ENCODE results near the gene TSLP. TPM values are rescaled to one million over a fixed set of nuclear protein-coding genes. Genes with fewer than 3 reads are reported as not detected.
A peak's percentile ranks its signal among the peaks of the same experiment; 100 is the strongest.

The TSLP gene
- total RNA-seq, 1 donor from 2014 or later = not detected

GRCh38 chr5:111069839-111070238, 1.7 kb upstream of the TSLP start:
- H3K4me3 Mint-ChIP-seq (ENCODE audit: unreplicated experiment) = peak overlapping the region; percentile 71
- no peaks in the 10 kb centered on the region for H3K9me3 Mint-ChIP-seq (ENCODE audit: unreplicated experiment)

GRCh38 chr5:111070272-111071134, 1.0 kb upstream of the TSLP start:
- Mint-ChIP-seq H3K27me3 (ENCODE audit: unreplicated experiment) (peaks cover 95% of the 10 kb centered on the region), H3K4me3 (ENCODE audit: unreplicated experiment) (peak overlapping the region; percentile 71), H3K27ac (ENCODE audit: unreplicated experiment) (no peak overlapping the region), H3K4me1 (ENCODE audit: unreplicated experiment) (peaks cover 25% of the 10 kb centered on the region), H3K9me3 (ENCODE audit: unreplicated experiment) (no peaks in the 10 kb centered on the region), H3K36me3 (ENCODE audit: unreplicated experiment) (no peaks in the 10 kb centered on the region)
- no peak for TF ChIP-seq CTCF (IDR thresholded peaks at IDR 0.05)
- no peak for DNase-seq (ENCODE audit: extremely low spot score, unreplicated experiment)

More at GRCh38 chr5:111069839-111070238, 1.7 kb upstream of the TSLP start:
- DNase-seq (ENCODE audit: extremely low spot score, unreplicated experiment) = no peak
- Mint-ChIP-seq H3K36me3 (ENCODE audit: unreplicated experiment) (no peaks in the 10 kb centered on the region), H3K27ac (ENCODE audit: unreplicated experiment) (no peak overlapping the region), H3K4me1 (ENCODE audit: unreplicated experiment) (peaks cover 25% of the 10 kb centered on the region), H3K27me3 (ENCODE audit: unreplicated experiment) (peaks cover 93% of the 10 kb centered on the region)
- TF ChIP-seq CTCF (IDR thresholded peaks at IDR 0.05) = no peak

GRCh38 chr5:111072949-111073682, 1.6 kb downstream of the TSLP start:
- peaks cover 88% of the 10 kb centered on the region for H3K27me3 Mint-ChIP-seq (ENCODE audit: unreplicated experiment)
- DNase-seq (ENCODE audit: extremely low spot score, unreplicated experiment) = no peak
- H3K9me3 Mint-ChIP-seq (ENCODE audit: unreplicated experiment) = no peaks in the 10 kb centered on the region
- H3K36me3 Mint-ChIP-seq (ENCODE audit: unreplicated experiment) = no peaks in the 10 kb centered on the region
- peak overlapping the region; percentile 74 for H3K4me3 Mint-ChIP-seq (ENCODE audit: unreplicated experiment)
- no peak overlapping the region for H3K27ac Mint-ChIP-seq (ENCODE audit: unreplicated experiment)
- peaks cover 25% of the 10 kb centered on the region for H3K4me1 Mint-ChIP-seq (ENCODE audit: unreplicated experiment)
- no peak for TF ChIP-seq CTCF (IDR thresholded peaks at IDR 0.05)

GRCh38 chr5:111074244-111074643, 2.7 kb downstream of the TSLP start:
- H3K27me3 Mint-ChIP-seq (ENCODE audit: unreplicated experiment) = peaks cover 83% of the 10 kb centered on the region
- H3K9me3 Mint-ChIP-seq (ENCODE audit: unreplicated experiment) = no peaks in the 10 kb centered on the region
- H3K4me3 Mint-ChIP-seq (ENCODE audit: unreplicated experiment) = peak overlapping the region; percentile 3
- no peak overlapping the region for H3K27ac Mint-ChIP-seq (ENCODE audit: unreplicated experiment)
- TF ChIP-seq CTCF (IDR thresholded peaks at IDR 0.05) = no peak
- DNase-seq (ENCODE audit: extremely low spot score, unreplicated experiment) = no peak
- no peaks in the 10 kb centered on the region for H3K36me3 Mint-ChIP-seq (ENCODE audit: unreplicated experiment)
- H3K4me1 Mint-ChIP-seq (ENCODE audit: unreplicated experiment) = peaks cover 25% of the 10 kb centered on the region

- Mint-ChIP-seq H3K27ac (ENCODE audit: unreplicated experiment) (no peak overlapping the region), H3K9me3 (ENCODE audit: unreplicated experiment) (no peaks in the 10 kb centered on the region), H3K27me3 (ENCODE audit: unreplicated experiment) (peaks cover 76% of the 10 kb centered on the region), H3K4me1 (ENCODE audit: unreplicated experiment) (peaks cover 18% of the 10 kb centered on the region), H3K4me3 (ENCODE audit: unreplicated experiment) (no peak overlapping the region), H3K36me3 (ENCODE audit: unreplicated experiment) (no peaks in the 10 kb centered on the region)
- DNase-seq (ENCODE audit: extremely low spot score, unreplicated experiment) = no peak
- TF ChIP-seq CTCF (IDR thresholded peaks at IDR 0.05) = no peak
These were observed 4.0 kb downstream of the TSLP start for GRCh38 chr5:111075520-111075919.
